Measurements from ENCODE around the gene PTPN18.

The PTPN18 gene

DNA sequence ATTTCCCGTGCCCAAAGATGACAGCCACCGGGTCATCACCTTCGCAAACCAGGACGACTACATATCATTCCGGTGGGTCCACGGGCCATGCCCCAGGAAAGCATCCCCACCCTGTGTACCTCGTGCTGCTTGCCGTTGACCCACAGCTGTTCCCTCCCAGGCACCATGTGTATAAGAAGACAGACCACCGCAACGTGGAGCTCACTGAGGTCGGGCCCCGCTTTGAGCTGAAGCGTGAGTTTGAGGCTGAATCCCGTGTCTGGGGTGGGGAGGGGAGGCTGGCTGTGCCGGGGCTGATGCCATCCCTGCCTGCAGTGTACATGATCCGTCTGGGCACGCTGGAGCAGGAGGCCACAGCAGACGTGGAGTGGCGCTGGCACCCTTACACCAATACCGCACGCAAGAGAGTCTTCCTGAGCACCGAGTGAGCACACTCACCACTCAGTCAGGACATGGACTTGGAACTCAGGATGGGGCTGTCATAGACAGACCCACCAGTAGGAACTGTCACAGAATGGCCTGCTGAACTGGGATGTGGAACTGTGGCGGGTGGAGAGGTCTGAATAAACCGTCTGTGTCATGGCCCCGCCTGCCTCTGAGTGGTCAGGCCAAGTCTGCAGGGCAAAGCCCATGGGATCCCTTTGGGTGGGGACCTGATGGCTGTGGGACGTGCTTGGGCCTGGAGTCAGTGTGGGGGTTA, 9.7 kb upstream of the PTPN18 start:
- no peak overlapping the region for H3K4me3 ChIP-seq (ENCODE audit: low read length)
- no peak for TF ChIP-seq ZNF274 (IDR thresholded peaks at IDR 0.05; ENCODE audit: low read depth, low read length)

DNA sequence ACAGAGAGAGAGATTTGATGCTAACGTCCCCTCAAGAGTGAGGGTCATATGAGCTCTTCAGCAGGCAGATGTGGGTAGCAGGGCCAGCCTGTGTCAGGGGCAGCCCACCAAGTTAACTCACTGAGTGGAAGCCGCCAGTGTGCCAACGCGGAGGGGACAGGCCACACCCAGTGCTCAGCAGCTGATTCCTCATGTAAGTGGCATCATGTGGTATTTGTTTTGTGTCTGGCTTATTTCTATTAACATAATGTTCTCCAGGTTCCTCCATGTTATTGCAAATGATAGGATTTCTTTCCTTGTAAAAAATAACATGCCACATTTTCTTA, 9.2 kb upstream of the PTPN18 start:
- H3K4me3 ChIP-seq (ENCODE audit: low read length), result no peak overlapping the region
- no peak for TF ChIP-seq ZNF274 (IDR thresholded peaks at IDR 0.05; ENCODE audit: low read depth, low read length)

DNA sequence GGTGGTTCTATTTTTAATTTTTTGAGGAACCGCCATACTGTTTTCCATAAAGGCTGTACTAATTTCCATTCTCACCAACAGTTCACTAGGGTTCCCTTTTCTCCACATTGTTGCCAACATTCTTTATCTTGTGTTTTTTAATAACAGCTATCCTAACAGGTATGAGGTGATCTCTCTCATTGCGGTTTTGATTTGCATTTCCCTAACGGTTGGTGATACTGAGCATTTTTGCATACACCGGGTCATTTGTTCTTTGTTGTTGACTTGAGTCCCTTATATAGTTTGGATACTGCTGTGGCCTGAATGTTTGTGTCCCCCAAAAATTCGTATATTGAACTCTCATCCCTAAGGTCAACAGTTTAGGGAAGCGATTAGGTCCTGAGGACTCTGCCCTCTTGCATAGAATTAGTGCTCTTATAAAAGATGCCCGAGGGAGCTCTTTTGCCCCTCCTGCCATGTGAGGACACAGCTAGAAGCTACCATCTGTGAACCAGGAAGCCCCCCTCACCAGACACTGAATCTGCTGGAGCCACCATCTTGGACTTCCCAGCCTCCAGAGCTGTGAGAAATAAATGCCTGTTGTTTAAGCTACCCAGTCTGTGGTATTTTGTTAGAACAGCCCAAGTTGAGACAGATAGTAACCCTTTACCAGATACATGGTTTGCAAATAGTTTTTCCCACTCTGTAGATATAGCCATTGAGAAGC, 8.5 kb upstream of the PTPN18 start:
- H3K4me3 ChIP-seq (ENCODE audit: low read length), result no peak overlapping the region
- no peak for TF ChIP-seq ZNF274 (IDR thresholded peaks at IDR 0.05; ENCODE audit: low read depth, low read length)

DNA sequence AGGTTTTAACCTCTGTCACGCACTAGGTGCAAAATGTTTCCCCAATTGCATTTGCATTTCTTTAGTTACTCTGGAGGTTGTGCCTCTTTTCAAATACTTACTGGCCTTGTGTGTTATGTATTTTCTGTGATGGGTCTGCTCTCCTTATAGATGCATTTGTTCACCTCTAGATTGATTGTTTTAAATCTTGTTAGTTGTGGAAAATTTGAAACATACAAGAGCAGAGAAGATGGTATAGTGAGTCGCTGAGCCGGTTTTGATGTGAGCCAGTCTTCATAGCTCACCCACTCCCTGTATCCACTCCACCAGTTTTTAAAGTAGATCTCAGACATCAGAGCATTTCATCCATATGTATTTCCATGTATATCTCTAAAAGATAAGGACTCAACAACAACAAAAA, 6.7 kb upstream of the PTPN18 start:
- no peak overlapping the region for H3K4me3 ChIP-seq (ENCODE audit: low read length)
- no peak for TF ChIP-seq ZNF274 (IDR thresholded peaks at IDR 0.05; ENCODE audit: low read depth, low read length)

DNA sequence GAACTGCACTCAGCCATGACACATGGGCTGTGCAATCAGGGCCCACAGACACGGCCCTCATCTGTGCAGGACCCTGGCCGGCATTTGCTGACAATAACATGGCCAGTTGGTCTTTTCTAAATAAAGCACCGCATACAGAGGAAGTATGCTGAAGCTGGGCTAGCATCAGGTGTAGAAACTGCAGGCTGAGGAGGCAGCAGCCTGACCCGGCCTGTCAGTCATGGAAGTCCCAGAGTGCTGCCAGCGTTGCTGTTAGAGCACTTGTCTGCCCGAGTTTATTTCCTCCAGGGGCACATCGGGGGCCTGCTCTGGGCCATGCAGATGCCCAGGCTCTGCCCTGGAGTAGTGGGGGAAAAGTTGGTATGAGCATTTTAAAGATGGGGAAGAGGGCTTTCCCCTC, 4.1 kb upstream of the PTPN18 start:
- no peak for TF ChIP-seq ZNF274 (IDR thresholded peaks at IDR 0.05; ENCODE audit: low read depth, low read length)
- no peak overlapping the region for H3K4me3 ChIP-seq (ENCODE audit: low read length)

DNA sequence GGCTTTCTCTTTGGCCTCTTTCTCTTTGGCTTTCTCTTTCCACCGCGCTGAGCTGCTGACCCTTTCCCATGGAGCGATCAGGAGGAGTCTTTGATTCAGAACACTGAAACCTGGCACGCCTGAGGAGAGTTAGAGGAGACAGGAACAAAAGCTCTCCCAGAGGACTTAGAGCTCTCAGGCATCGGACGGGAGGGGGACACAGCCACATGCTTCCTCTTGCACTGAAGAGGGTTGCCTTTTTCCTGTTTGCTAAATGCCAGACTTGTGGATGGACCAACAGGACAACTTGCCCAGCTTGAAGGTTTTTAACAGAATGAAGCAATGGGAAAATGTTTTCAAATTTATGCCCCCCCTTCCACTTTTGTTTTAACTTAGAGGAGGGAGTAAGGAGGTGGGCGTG, 3.6 kb upstream of the PTPN18 start:
- no peak for TF ChIP-seq ZNF274 (IDR thresholded peaks at IDR 0.05; ENCODE audit: low read depth, low read length)
- no peak overlapping the region for H3K4me3 ChIP-seq (ENCODE audit: low read length)

DNA sequence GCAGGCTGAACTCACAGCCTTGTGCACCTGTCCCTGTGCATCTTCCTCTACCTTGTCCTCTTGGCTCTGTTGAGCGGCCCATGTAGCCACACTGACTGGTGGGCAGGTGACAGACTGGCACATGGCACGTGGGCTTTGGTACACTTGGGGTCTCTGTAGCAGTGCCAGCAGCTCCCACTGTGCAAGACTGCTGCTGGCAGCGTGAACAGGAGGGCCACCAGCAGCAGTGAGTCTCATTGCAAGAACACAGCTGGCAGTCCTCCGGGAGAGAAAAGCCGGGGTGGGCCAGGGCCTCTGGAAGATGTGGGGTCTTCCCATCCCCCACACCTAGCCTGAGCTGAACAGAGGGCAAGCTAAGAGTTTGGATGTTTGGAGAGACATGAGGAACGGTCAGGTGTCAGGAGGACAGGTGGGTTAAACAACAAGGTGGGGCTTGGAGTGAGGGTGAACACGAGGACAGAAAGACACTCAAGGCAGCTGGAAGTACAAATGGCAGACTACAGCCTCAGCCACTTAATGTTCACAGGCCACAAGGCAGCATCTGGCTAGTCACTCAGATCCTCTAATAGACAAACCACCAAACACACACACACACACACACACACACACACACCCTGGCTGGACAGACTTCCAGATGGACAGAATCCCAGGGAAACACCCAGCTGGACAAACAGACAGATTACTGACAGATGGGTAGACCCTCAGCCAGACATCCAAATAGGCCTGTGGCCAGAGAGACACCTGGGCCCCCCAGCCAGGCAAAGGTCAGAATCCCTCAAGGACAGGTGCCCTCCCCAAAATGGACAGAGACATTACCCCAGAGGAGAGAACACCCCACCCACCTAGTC, 2.3 kb upstream of the PTPN18 start:
- H3K4me3 ChIP-seq (ENCODE audit: low read length), result no peak overlapping the region
- TF ChIP-seq ZNF274 (IDR thresholded peaks at IDR 0.05; ENCODE audit: low read depth, low read length), result no peak

DNA sequence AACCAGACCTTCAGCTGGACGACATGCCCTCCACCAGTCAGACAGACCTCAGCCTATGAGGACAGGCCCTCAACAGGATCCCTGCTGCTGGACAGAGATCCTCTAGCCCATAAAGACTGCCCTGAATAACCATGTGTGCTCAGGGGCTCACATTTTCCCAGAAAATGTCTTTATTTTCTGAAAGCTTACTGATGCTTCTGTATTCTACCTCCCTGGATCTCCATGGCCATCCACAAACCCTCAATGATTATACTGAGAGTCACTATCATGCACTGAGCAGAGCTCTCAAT, 1.8 kb upstream of the PTPN18 start:
- H3K4me3 ChIP-seq (ENCODE audit: low read length), result no peak overlapping the region
- no peak for TF ChIP-seq ZNF274 (IDR thresholded peaks at IDR 0.05; ENCODE audit: low read depth, low read length)

DNA sequence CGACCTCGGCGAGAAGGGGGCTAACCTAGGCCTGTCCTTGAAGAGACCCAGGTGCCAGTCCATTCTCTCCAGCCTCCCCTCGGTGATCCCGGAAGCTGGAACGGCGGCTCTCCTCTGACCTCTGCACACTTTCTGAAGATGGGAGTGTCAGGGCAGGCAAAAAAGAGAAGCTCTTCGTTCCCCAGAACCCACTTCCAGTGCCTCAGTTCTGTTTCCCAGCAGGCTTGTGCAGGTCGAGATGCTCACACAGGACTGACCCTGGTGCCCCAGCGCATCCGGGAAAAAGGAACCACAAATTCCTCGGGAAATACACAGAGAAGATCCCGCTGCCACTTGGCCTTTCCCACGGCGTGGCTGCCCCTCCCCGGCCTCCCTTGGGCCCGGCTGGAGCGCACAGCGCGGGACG, 681 bp upstream of the PTPN18 start:
- no peak for TF ChIP-seq ZNF274 (IDR thresholded peaks at IDR 0.05; ENCODE audit: low read depth, low read length)
- peak overlapping the region; percentile 69; the same call in 1 of the 2 replicates for H3K4me3 ChIP-seq (ENCODE audit: low read length)

DNA sequence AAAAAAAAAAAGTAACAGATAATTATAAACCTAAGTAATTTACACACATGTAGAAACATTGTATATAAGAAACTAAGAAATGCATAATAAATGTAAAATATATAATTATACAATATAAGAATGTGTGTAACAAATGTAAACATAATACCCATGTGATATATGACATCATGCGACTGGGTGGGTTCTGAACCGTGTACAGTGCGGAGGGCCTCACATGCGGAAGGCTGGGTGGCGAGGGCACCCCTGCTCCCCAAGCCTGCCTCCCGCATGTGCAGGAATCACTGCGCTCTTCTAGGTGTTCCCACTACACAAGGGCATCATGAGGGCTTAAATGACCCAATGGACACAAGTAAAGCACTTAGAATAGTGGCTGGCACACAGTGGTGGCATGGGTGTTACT, 2.0 kb downstream of the PTPN18 start:
- H3K4me3 ChIP-seq (ENCODE audit: low read length), result no peak overlapping the region

DNA sequence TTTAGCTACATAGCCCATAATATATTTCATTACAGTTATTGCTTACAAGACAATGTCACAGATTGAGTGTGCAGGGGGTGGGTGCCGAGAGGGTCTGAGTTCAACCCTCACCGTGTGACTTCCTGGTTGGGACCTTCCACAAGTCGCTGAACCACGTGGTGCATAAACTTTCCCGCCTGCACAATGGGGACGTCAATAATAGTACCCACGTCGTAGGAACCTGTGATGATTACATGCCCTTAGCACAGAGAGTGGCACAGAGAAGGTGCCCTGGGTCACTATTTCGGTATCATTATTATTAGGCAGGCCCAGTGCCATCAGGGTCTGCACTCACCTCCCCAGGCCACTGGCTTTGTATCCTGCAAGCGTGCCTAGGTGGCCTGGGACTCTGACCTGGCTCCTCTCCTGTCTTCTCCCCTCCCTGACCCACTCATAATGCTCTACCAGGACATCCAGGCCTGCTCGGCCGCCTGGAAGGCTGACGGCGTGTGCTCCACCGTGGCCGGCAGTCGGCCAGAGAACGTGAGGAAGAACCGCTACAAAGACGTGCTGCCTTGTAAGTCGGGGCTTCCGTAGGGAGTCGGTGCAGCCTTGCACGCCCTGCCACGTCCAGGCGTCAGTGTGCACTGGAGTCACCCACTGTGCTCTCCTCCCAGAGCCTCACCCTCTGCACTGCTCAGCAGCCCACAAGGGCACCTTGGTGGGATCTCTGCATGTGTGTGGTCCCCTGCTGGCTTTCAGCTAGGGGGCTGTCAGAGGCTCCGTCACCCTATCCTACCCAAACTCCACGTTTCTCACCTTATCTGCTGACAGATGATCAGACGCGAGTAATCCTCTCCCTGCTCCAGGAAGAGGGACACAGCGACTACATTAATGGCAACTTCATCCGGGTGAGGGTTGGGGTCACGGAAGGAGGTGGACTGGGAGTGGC, 2.8 kb downstream of the PTPN18 start:
- no peak overlapping the region for H3K4me3 ChIP-seq (ENCODE audit: low read length)
- TF ChIP-seq ZNF274 (IDR thresholded peaks at IDR 0.05; ENCODE audit: low read depth, low read length), result no peak

More for the DNA sequence above, 2.0 kb downstream of the PTPN18 start:
- TF ChIP-seq ZNF274 (IDR thresholded peaks at IDR 0.05; ENCODE audit: low read depth, low read length), result no peak

DNA sequence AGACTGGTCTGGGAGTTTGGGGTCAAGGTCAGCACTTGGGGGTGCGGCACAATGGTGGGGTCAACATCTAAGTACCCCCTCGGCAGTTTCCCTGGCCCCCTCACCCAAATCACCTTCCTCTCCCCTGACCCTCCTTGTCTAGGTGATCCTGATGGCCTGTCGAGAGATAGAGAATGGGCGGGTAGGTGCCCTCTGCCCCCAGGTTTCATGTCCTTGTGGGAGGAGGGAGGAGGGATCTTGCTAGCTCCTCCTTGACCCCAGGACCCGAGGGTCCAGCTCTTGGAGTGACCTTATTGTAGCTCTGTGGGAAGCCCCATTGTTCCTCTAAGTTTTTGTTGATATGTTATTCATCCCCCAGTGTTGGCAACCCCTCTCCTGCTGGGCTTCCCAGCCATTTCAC, 3.6 kb downstream of the PTPN18 start:
- TF ChIP-seq ZNF274 (IDR thresholded peaks at IDR 0.05; ENCODE audit: low read depth, low read length), result no peak
- no peak overlapping the region for H3K4me3 ChIP-seq (ENCODE audit: low read length)

DNA sequence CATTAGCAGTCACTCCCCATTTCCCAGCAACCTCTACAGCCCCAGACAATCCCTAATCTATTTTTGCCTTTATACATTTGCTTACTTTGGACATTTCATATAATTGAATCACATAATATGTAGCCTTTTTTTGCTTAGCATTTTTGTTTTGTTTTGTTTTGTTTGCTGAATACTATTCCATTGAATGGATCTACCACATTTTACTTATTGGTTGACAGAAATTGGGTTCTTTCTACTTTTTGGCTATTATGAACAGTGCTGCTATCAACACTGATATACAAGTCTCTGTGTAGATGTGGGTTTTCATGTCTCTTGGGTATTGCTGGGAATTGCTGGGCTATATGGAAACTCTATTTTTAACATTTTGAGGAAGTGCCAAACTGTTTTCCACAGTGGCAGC, 7.6 kb downstream of the PTPN18 start:
- no peak for TF ChIP-seq ZNF274 (IDR thresholded peaks at IDR 0.05; ENCODE audit: low read depth, low read length)
- no peak overlapping the region for H3K4me3 ChIP-seq (ENCODE audit: low read length)

DNA sequence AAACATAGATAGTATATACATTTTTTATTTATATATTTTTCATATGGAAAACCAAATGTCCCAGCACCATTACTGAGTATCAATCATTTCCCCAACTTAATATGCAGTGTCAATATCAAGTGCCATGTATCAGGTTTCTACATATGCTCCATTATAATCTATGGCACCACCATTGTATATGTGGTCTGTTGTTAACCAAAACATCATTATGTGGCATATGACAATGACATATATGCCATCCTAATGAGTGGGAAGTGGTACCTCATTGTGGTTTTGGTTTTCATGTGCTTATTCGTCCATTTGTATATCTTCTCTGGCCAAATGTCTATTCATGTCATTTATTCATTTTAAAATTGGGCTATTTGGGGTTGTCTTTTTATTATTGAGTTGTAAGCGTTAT, 9.2 kb downstream of the PTPN18 start:
- TF ChIP-seq ZNF274 (IDR thresholded peaks at IDR 0.05; ENCODE audit: low read depth, low read length), result no peak
- H3K4me3 ChIP-seq (ENCODE audit: low read length), result no peak overlapping the region

All from GM08714 (cell line).